Ovary (tissue), 9 donors: Measurements from ENCODE around the gene DIP2C. TPM values are rescaled to one million over a fixed set of nuclear protein-coding genes. Genes with fewer than 3 reads are reported as not detected.

Experiments used
- DNase-seq, 5 donors: peaks; one replicate each; pipeline ENCODE4 v3.0.0-alpha.2; 2019 to 2020
- H3K27ac ChIP-seq, 2 donors: fragments of 200-600 bp; one replicate each; pipeline versions ENCODE4 v1.5.1 to v1.8.0; 2019 to 2022
- H3K27me3 ChIP-seq: fragments of 200-600 bp; one replicate; pipeline ENCODE4 v1.8.0; 2022
- H3K36me3 ChIP-seq: fragments of 200-600 bp; sonication (generic); one replicate; pipeline ENCODE4 v1.5.1; 2019
- H3K4me1 ChIP-seq: one replicate; pipeline ENCODE4 v1.8.1; 2013; ENCODE audit warnings: mild to moderate bottlenecking, moderate library complexity; ENCODE audit not compliant: insufficient read depth
- H3K4me3 ChIP-seq: fragments of 200-600 bp; sonication (generic); one replicate; pipeline ENCODE4 v1.5.1; 2017
- H3K9me3 ChIP-seq, 2 donors: fragments of 200-600 bp in 1 of 2; sonication (generic) in 1 of 2; one replicate each; pipeline versions ENCODE4 v1.5.1 to v1.8.1; 2013 to 2019; ENCODE audit warnings: mild to moderate bottlenecking in 1 of 2, moderate library complexity in 1 of 2
- CTCF ChIP-seq, 3 donors: fragments of 450-650 bp in 2 of 3; fragments of 200-600 bp in 1 of 3; IDR thresholded peaks; one replicate each; pipeline versions ENCODE4 v1.5.1 to v1.8.0; 2016 to 2022; ENCODE audit warnings: antibody characterized with exemption in 3 of 3, mild to moderate bottlenecking in 1 of 3
- EP300 ChIP-seq: sonication (generic); formaldehyde crosslinking; IDR thresholded peaks from one replicate; pipeline ENCODE4 v1.6.1; 2017; ENCODE audit warnings: antibody characterized with exemption
- POLR2A ChIP-seq: fragments of 450-650 bp; IDR thresholded peaks from one replicate; pipeline ENCODE4 v1.6.1; 2017; ENCODE audit warnings: antibody characterized with exemption, mild to moderate bottlenecking, moderate library complexity
- WGBS, 3 donors: extraction: QIAGEN DNeasy Blood & Tissue Kit in 1 of 3; methylation state at CpG; one replicate each; pipeline versions ENCODE4 v1.1.5 to v1.1.7; 2013 to 2017; 5-methylcytosine and 5-hydroxymethylcytosine counted together
- intact Hi-C, 4 donors: fragments of 100-400 bp; cut with DNase I; formaldehyde crosslinking; loops; one replicate each; pipeline versions ENCODE4 v1.11.0 to v1.15.1; 2022 to 2023
- polyA plus RNA-seq, 2 donors: library from polyadenylated mRNA; stranded (reverse); fragments of 200-250 nt in 1 of 2; fragments of 350-450 nt in 1 of 2; fragmentation: Illumina TruSeq in 1 of 2; extraction: RNeasy Lipid Tissue Mini Kit (QIAGEN cat#74804) in 1 of 2; gene quantifications; one replicate each; pipeline ENCODE4 v1.2.3, GENCODE V29; 2013 to 2014
- total RNA-seq, 7 donors: library from RNA; depleted of rRNA in 2 of 7; stranded (reverse); fragments of >200 nt in 2 of 7; fragmentation: NEBNext Ultra II Directional in 3 of 7; extraction: Animal tissue kit (Norgen Biotek cat#: 25700) in 3 of 7; gene quantifications; one replicate each; pipeline versions ENCODE4 v1.1.0 to v1.2.4, GENCODE V29; 2016 to 2023
- donor health status: DM: no; HTN: no; CAD: no; lungs with moderate emphysema.
- donor health status: DM: no; HTN: no; CAD: no.
- donor health status: Bipolar disorder and iron deficiency.
- donor health status: DM: yes; HTN: yes; CAD: no.
- donor health status: DM: no; HTN: no; CAD: no.
- donor health status: DM: yes; HTN: yes; CAD: no.

DIP2C gene
- total and polyA plus RNA-seq, 9 donors, result 10.1 to 29.4 (median 22.2) TPM

DNA sequence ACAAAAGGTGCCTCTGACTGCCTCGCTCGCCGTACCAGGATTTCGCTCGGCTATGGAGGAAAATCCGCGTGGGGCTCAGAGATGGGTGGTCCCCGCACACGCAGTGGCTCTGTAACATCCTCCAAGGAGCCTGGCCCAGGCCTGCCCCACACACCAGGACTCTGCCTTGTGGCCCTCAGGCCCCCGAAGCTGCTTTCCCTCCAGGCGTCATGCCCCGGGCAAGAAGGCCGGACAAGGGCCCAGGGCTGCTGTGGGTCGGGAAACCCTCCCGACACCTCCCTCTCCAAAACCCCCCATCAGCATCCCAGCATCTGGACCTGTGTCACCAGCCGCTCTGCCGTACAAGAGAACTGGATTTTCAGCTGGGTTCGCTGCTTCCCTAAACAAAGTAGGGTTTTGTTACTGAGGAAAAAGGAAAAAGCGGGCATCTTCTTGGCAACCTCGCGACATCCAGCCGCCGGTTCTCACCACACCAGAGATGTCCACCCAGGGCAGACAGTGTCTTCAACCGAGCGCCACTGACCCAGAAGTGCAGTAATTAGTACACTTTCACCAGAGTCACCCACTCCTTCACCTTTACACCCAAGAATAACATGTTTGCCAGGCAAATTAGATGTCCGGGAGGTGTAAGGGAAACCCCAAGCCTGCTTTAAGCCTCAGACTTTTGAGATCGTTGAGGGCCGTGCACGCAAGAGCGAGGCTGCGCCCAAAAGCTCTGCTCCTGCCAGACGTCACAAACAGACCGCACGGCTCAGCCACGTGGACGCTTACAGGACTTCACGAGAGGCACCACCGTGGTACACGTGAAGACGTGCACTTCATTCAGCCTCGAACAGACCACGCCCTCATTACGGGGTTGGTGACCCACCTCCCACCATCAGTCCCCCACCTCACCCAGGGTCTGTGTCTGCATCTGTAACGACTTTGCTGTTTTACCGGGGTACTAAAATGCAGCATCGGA is 62.2 kb downstream of the DIP2C start:
- peaks cover 22% of the 10 kb centered on the region for H3K4me1 ChIP-seq
- no peaks in the 10 kb centered on the region for H3K36me3 ChIP-seq
- H3K27me3 ChIP-seq, result no peaks in the 10 kb centered on the region
- no peak for DNase-seq
- no peak overlapping the region for H3K27ac ChIP-seq
- WGBS, 3 donors, result 95 to 97% (median 96%) methylated on average over 46 of the region's 46 CpGs
- TF ChIP-seq EP300 (no peak), POLR2A (no peak), CTCF (IDR thresholded peaks at IDR 0.05) (no peak)
- no peaks in the 10 kb centered on the region for H3K9me3 ChIP-seq
- H3K4me3 ChIP-seq, result no peak overlapping the region
- intact Hi-C loops, result no loop called here

GRCh38 chr10:625751-626711 is 63.4 kb downstream of the DIP2C start:
- WGBS, 3 donors, result 92 to 95% (median 94%) methylated on average over 21 of the region's 21 CpGs
- H3K4me3 ChIP-seq, result no peak overlapping the region
- H3K27ac ChIP-seq, result no peak overlapping the region
- TF ChIP-seq POLR2A (no peak), EP300 (no peak)
- no peaks in the 10 kb centered on the region for H3K9me3 ChIP-seq
- H3K36me3 ChIP-seq, result no peaks in the 10 kb centered on the region
- no peak for DNase-seq
- intact Hi-C loops, result no loop called here
- H3K27me3 ChIP-seq, result no peaks in the 10 kb centered on the region
- H3K4me1 ChIP-seq, result peaks cover 23% of the 10 kb centered on the region

GRCh38 chr10:625333-625696 is 64.2 kb downstream of the DIP2C start:
- Histone ChIP-seq H3K4me3 (peak overlapping the region; percentile 18), H3K27ac (no peak overlapping the region), H3K27me3 (no peaks in the 10 kb centered on the region), H3K9me3 (no peaks in the 10 kb centered on the region), H3K4me1 (peaks cover 23% of the 10 kb centered on the region), H3K36me3 (no peaks in the 10 kb centered on the region)
- DNase-seq, result no peak
- intact Hi-C loops, result no loop called here
- TF ChIP-seq EP300 (no peak), POLR2A (no peak), CTCF (IDR thresholded peaks at IDR 0.05) (no peak)
- 45 to 50% (median 47%) methylated on average over 17 of the region's 17 CpGs for WGBS, 3 donors

DNA sequence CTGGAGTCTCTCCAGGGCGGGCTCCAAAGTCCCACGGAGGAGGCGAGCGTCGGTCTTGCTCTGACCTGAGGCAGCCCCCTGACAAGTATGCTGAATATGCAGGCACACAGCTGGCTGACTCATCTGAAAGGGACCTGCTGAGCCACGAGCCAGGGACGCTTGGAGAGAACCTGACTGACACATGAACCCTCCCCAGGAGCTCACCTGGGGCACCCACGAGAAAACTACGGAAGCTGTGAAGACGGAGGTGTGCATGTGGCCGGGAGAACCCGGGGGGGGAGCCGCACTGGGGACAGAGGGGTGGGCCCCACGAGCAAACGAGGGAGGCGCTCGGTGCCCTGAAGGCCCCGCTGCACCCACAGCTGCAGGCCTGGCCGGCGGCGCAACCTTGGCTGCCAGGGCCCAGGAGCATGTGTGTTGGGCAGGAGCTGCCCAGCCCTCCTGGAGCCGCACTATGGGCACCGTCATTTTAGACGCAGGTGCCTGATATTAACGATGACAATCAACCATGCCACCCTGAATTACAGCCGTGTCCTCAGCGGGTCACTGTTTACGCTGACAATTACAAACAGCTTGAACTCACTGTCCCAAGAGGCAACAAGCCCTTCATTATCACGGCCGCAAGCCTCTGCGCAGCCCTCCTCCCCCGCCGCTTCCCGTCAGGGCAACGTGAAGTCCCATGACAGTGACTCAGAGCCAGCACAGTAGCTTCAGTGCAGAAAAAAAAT is 64.7 kb downstream of the DIP2C start:
- no peaks in the 10 kb centered on the region for H3K9me3 ChIP-seq
- peak; percentile 75 for TF ChIP-seq EP300
- TF ChIP-seq CTCF (IDR thresholded peaks at IDR 0.05), result no peak
- H3K4me3 ChIP-seq, result no peak overlapping the region
- H3K36me3 ChIP-seq, result no peaks in the 10 kb centered on the region
- peaks cover 23% of the 10 kb centered on the region for H3K4me1 ChIP-seq
- DNase-seq, result peak; percentile 68 to 77 (median 74)
- H3K27ac ChIP-seq, result peak overlapping the region; percentile 42 to 47
- intact Hi-C loops, result no loop called here
- no peaks in the 10 kb centered on the region for H3K27me3 ChIP-seq
- 38 to 52% (median 41%) methylated on average over 32 to 35 of the region's 35 CpGs for WGBS, 3 donors
